Neural cell (in vitro differentiated cells): Measurements from ENCODE around the gene ZFYVE19. TPM values are rescaled to one million over a fixed set of nuclear protein-coding genes. Genes with fewer than 3 reads are reported as not detected.

Source experiments
- H2AFZ ChIP-seq: fragments of 200-600, 300-800 bp; sonication (generic), shearing (Covaris generic); 2 replicates; pipeline ENCODE4 v1.6.0; 2014; ENCODE audit warnings: low read depth, mild to moderate bottlenecking, antibody characterized with exemption, low read length, moderate library complexity
- H3F3A ChIP-seq: fragments of 200-600 bp; shearing (Covaris generic); 2 replicates; pipeline ENCODE4 v1.6.1; 2016; ENCODE audit warnings: mild to moderate bottlenecking, moderate library complexity, mixed read lengths, antibody characterized with exemption, low read length; ENCODE audit not compliant: insufficient read depth, poor library complexity, severe bottlenecking
- H3K27ac ChIP-seq: fragments of 200-600, 300-800 bp; sonication (generic), shearing (Covaris generic); 2 replicates; pipeline ENCODE4 v1.5.1; 2014; ENCODE audit warnings: mild to moderate bottlenecking, low read length, moderate library complexity
- H3K27me3 ChIP-seq: fragments of 300-800, 200-600 bp; sonication (generic), shearing (Covaris generic); 2 replicates; pipeline ENCODE4 v1.6.0; 2014; ENCODE audit warnings: mild to moderate bottlenecking, low read depth, low read length, moderate library complexity; ENCODE audit not compliant: insufficient read depth
- H3K36me3 ChIP-seq: fragments of 300-800, 200-600 bp; sonication (generic), shearing (Covaris generic); 2 replicates; pipeline ENCODE4 v1.5.1; 2014; ENCODE audit warnings: mild to moderate bottlenecking, antibody characterized with exemption, low read length, moderate library complexity; ENCODE audit not compliant: insufficient read depth
- H3K4me2 ChIP-seq: fragments of 300-800, 200-600 bp; sonication (generic), shearing (Covaris generic); 2 replicates; pipeline ENCODE4 v1.6.0; 2014; ENCODE audit warnings: mild to moderate bottlenecking, low read length
- H3K4me3 ChIP-seq: fragments of 300-800, 200-600 bp; sonication (generic), shearing (Covaris generic); 2 replicates; pipeline ENCODE4 v1.5.1; 2014; ENCODE audit warnings: mild to moderate bottlenecking, low read length, moderate library complexity
- H3K79me2 ChIP-seq: fragments of 200-600 bp; shearing (Covaris generic); replicated peaks from 2 replicates; pipeline ENCODE4 v1.6.0; 2014; ENCODE audit warnings: mild to moderate bottlenecking, low read length, moderate library complexity; ENCODE audit not compliant: insufficient read depth
- H3K9ac ChIP-seq: fragments of 300-800, 200-600 bp; sonication (generic), shearing (Covaris generic); 2 replicates; pipeline ENCODE4 v1.6.1; 2016; ENCODE audit warnings: mild to moderate bottlenecking, low read length, mixed read lengths
- H3K9me2 ChIP-seq: fragments of 200-600 bp; shearing (Covaris generic); 2 replicates; pipeline ENCODE4 v1.6.1; 2016; ENCODE audit warnings: mild to moderate bottlenecking, low read length, mixed read lengths; ENCODE audit not compliant: insufficient read depth
- H3K9me3 ChIP-seq: fragments of 200-600, 300-800 bp; sonication (generic), shearing (Covaris generic); 2 replicates; pipeline ENCODE4 v1.6.1; 2016; ENCODE audit warnings: mild to moderate bottlenecking, mixed run types, low read length, moderate library complexity, mixed read lengths
- H4K20me1 ChIP-seq: fragments of 200-600 bp; shearing (Covaris generic); 2 replicates; pipeline ENCODE4 v1.6.1; 2016; ENCODE audit warnings: mild to moderate bottlenecking, mixed run types; ENCODE audit not compliant: insufficient read depth
- CTCF ChIP-seq: fragments of 450-650 bp; IDR thresholded peaks from 2 replicates; pipeline ENCODE4 v1.5.1; 2014; ENCODE audit warnings: antibody characterized with exemption, mild to moderate bottlenecking, moderate library complexity; ENCODE audit not compliant: poor library complexity, severe bottlenecking
- EP300 ChIP-seq: fragments of 450-650 bp; conservative IDR thresholded peaks from 2 replicates; pipeline ENCODE4 v1.6.1; 2014; ENCODE audit warnings: antibody characterized with exemption, mild to moderate bottlenecking, moderate library complexity; ENCODE audit not compliant: poor library complexity, severe bottlenecking
- EZH2 ChIP-seq: fragments of 200-600, 300-800 bp; shearing (Covaris generic), sonication (generic); IDR thresholded peaks from 2 replicates; pipeline ENCODE4 v1.6.1; 2014; ENCODE audit warnings: antibody characterized with exemption, low read length, borderline replicate concordance, mild to moderate bottlenecking; ENCODE audit not compliant: insufficient read depth, poor library complexity, severe bottlenecking
- MXI1 ChIP-seq: fragments of 450-650 bp; conservative IDR thresholded peaks from 2 replicates; pipeline ENCODE4 v1.6.1; 2014; ENCODE audit warnings: antibody characterized with exemption, mild to moderate bottlenecking; ENCODE audit not compliant: poor library complexity, severe bottlenecking
- POLR2AphosphoS5 ChIP-seq: IDR thresholded peaks from 2 replicates; pipeline ENCODE4 v1.6.1; 2012
- RAD21 ChIP-seq: fragments of 450-650 bp; conservative IDR thresholded peaks from 2 replicates; pipeline ENCODE4 v1.6.1; 2014; ENCODE audit warnings: antibody characterized with exemption, mild to moderate bottlenecking, moderate library complexity
- REST ChIP-seq: IDR thresholded peaks from 2 replicates; pipeline ENCODE4 v1.6.1; 2012; ENCODE audit warnings: borderline replicate concordance
- SMC3 ChIP-seq: fragments of 450-650 bp; conservative IDR thresholded peaks from 2 replicates; pipeline ENCODE4 v1.6.1; 2014; ENCODE audit warnings: antibody characterized with exemption, mild to moderate bottlenecking, moderate library complexity; ENCODE audit not compliant: poor library complexity
- TAF1 ChIP-seq: IDR thresholded peaks from 2 replicates; pipeline ENCODE4 v1.6.1; 2012; ENCODE audit warnings: low read depth
- polyA plus RNA-seq: library from polyadenylated mRNA; depleted of rRNA; stranded (reverse); fragments of >200 nt; gene quantifications from 2 replicates; pipeline ENCODE4 v1.2.3, GENCODE V29; 2014

ZFYVE19 gene
- polyA plus RNA-seq, 1 donor from 2014 or later: 48.2 TPM

- Histone ChIP-seq H3K27me3 (peaks cover 11% of the 10 kb centered on the region), H4K20me1 (no peaks in the 10 kb centered on the region), H3K27ac (no peak overlapping the region), H3K79me2 (no peaks in the 10 kb centered on the region), H3K4me3 (no peak overlapping the region), H3K9me2 (no peaks in the 10 kb centered on the region), H3K9ac (no peak overlapping the region), H3K9me3 (no peaks in the 10 kb centered on the region), H3F3A (no peaks in the 10 kb centered on the region), H3K36me3 (no peaks in the 10 kb centered on the region), H3K4me2 (no peak overlapping the region), H2AFZ (no peak overlapping the region)
- TF ChIP-seq REST (no peak), TAF1 (no peak), EP300 (no peak), MXI1 (no peak), RAD21 (no peak), SMC3 (no peak), POLR2AphosphoS5 (no peak), EZH2 (no peak), CTCF (no peak)
These were observed 43.8 kb downstream of the ZFYVE19 start for GRCh38 chr15:40850576-40851112.

- no peak overlapping the region for H3K9ac ChIP-seq
- H3K9me3 ChIP-seq: no peaks in the 10 kb centered on the region
- H3K4me2 ChIP-seq: no peak overlapping the region
- no peak for TF ChIP-seq RAD21
- no peak for TF ChIP-seq CTCF
- TF ChIP-seq TAF1: no peak
- no peaks in the 10 kb centered on the region for H3F3A ChIP-seq
- H3K79me2 ChIP-seq: no peaks in the 10 kb centered on the region
- H3K27ac ChIP-seq: no peak overlapping the region
- H3K4me3 ChIP-seq: no peak overlapping the region
- no peaks in the 10 kb centered on the region for H4K20me1 ChIP-seq
- no peak overlapping the region for H2AFZ ChIP-seq
- H3K36me3 ChIP-seq: no peaks in the 10 kb centered on the region
- H3K27me3 ChIP-seq: no peaks in the 10 kb centered on the region
- H3K9me2 ChIP-seq: no peaks in the 10 kb centered on the region
These were observed 45.6 kb downstream of the ZFYVE19 start for GRCh38 chr15:40852529-40852928.
